Small intestine (tissue), 7 donors: ENCODE data around the gene SPRED2. TPM values are rescaled to one million over a fixed set of nuclear protein-coding genes. Genes with fewer than 3 reads are reported as not detected.

Experiments used
- DNase-seq, 2 donors: peaks; one replicate each; pipeline versions ENCODE4 v3.0.0 to v3.0.0-alpha.2; 2013
- FAIRE-seq: peaks from 2 replicates; lab custom pipeline; 2012; peaks lifted over from hg19 to GRCh38; lab: Jason Lieb, UNC
- H3K27ac ChIP-seq, 3 donors: one replicate each; pipeline ENCODE4 v1.5.1; 2013; ENCODE audit warnings: low read length in 2 of 3, mild to moderate bottlenecking in 2 of 3, control low read depth in 1 of 3, inconsistent platforms in 1 of 3, low read depth in 1 of 3, moderate library complexity in 1 of 3
- H3K27me3 ChIP-seq, 3 donors: one replicate each; pipeline ENCODE4 v1.6.1; 2013; ENCODE audit warnings: low read length in 3 of 3, inconsistent platforms in 1 of 3; ENCODE audit not compliant: control insufficient read depth in 3 of 3, insufficient read depth in 3 of 3
- H3K36me3 ChIP-seq, 3 donors: one replicate each; pipeline ENCODE4 v1.6.1; 2013; ENCODE audit warnings: low read length in 3 of 3, inconsistent platforms in 1 of 3, low read depth in 1 of 3, mild to moderate bottlenecking in 1 of 3, moderate library complexity in 1 of 3; ENCODE audit not compliant: control insufficient read depth in 3 of 3, insufficient read depth in 2 of 3
- H3K4me1 ChIP-seq, 3 donors: one replicate each; pipeline ENCODE4 v1.6.1; 2013; ENCODE audit warnings: low read length in 2 of 3, inconsistent platforms in 1 of 3, low read depth in 1 of 3, mild to moderate bottlenecking in 1 of 3, moderate library complexity in 1 of 3; ENCODE audit not compliant: control insufficient read depth in 3 of 3, insufficient read depth in 2 of 3
- H3K4me3 ChIP-seq, 3 donors: one replicate each; pipeline ENCODE4 v1.5.1; 2013; ENCODE audit warnings: low read length in 3 of 3, control low read depth in 1 of 3, inconsistent platforms in 1 of 3, low read depth in 1 of 3, mild to moderate bottlenecking in 1 of 3, moderate library complexity in 1 of 3
- H3K9me3 ChIP-seq, 2 donors: one replicate each; pipeline ENCODE4 v1.6.1; 2013; ENCODE audit warnings: low read depth in 1 of 2, low read length in 1 of 2; ENCODE audit not compliant: control insufficient read depth in 2 of 2, insufficient read depth in 1 of 2
- WGBS, 3 donors: extraction: QIAGEN DNeasy Blood & Tissue Kit; methylation state at CpG; one replicate each; pipeline ENCODE4 v1.1.7; 2013; 5-methylcytosine and 5-hydroxymethylcytosine counted together
- polyA plus RNA-seq, 4 donors: library from polyadenylated mRNA; stranded (reverse) in 3 of 4; unstranded in 1 of 4; fragments of 200-250 nt in 3 of 4; fragments of 120-200 nt in 1 of 4; gene quantifications; one replicate each; pipeline versions ENCODE4 v1.2.1 to v1.2.3, GENCODE V29; 2013
- donor health status: healthy with polysubstance abuse.
- donor health status: control.
- donor health status: control.
- donor health status: Bipolar disorder and iron deficiency.
- donor health status: healthy.

Gene SPRED2
- polyA plus RNA-seq, 4 donors: 10.7 to 26.3 (median 19.1) TPM

- Histone ChIP-seq H3K4me3 (no peak overlapping the region), H3K36me3 (peaks cover 0 to 22% (median 18%) of the 10 kb centered on the region in 3 donors), H3K9me3 (no peaks in the 10 kb centered on the region), H3K27me3 (no peaks in the 10 kb centered on the region), H3K4me1 (no peaks in the 10 kb centered on the region), H3K27ac (no peak overlapping the region)
- FAIRE-seq (no peak), DNase-seq (no peak)
These were observed 166.7 kb downstream of the SPRED2 start for GRCh38 chr2:65265671-65266045.

DNA sequence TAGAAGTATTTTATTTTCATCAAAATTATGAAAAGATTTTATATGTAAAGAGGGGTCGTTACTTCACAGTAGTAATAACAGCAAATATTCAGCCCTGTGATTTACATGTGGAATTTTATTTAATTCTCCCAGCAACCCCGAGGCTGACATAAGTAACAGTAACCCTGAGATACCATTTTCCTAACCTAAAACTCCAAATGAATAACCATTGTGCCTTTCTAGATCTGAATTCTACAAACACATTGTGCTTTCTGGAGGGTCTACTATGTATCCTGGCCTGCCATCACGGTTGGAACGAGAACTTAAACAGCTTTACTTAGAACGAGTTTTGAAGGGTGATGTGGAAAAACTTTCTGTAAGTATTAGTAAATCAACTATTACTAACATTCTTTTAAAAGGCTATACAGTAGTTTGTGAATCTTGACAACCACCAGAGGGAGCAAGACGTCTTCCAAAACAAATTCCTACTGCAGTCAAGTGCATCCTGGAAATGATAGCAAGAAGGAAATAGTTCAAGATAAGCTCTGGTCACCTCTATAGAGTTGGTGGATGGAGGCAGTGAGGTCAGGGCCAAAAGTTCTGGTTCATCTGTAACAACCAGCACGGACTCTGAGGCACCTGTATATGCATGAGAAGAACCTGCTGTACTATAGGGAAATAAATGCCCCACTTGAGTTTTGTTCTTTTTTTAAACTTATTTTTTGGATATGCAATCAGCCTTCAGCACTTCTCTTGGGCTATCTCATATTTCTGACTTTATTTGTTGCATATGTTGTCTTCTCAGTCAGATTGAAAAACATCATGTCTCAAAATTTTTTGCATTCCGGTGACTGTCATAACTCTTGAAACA is 167.4 kb downstream of the SPRED2 start:
- H3K36me3 ChIP-seq: peaks cover 0 to 25% (median 18%) of the 10 kb centered on the region in 3 donors
- no peak for FAIRE-seq

GRCh38 chr2:65263986-65264385 is 168.4 kb downstream of the SPRED2 start:
- Histone ChIP-seq H3K27me3 (no peaks in the 10 kb centered on the region), H3K4me3 (no peak overlapping the region), H3K4me1 (no peaks in the 10 kb centered on the region), H3K36me3 (peaks cover 3 to 30% (median 18%) of the 10 kb centered on the region in 3 donors), H3K27ac (no peak overlapping the region), H3K9me3 (no peaks in the 10 kb centered on the region)
- WGBS, 3 donors: 80 to 95% (median 91%) methylated on average over 7 of the region's 7 CpGs
- FAIRE-seq: no peak
- DNase-seq: no peak

More for the DNA sequence above, 167.4 kb downstream of the SPRED2 start:
- no peaks in the 10 kb centered on the region for H3K9me3 ChIP-seq
- H3K27me3 ChIP-seq: no peaks in the 10 kb centered on the region
- peak; percentile 85 to 86 for DNase-seq
- H3K4me3 ChIP-seq: no peak overlapping the region
- no peaks in the 10 kb centered on the region for H3K4me1 ChIP-seq
- WGBS, 3 donors: 46 to 49% (median 48%) methylated on average over 8 of the region's 8 CpGs
- H3K27ac ChIP-seq: no peak overlapping the region

GRCh38 chr2:65263262-65263661 is 169.1 kb downstream of the SPRED2 start:
- Histone ChIP-seq H3K4me3 (no peak overlapping the region), H3K9me3 (no peaks in the 10 kb centered on the region), H3K4me1 (no peaks in the 10 kb centered on the region), H3K36me3 (peaks cover 3 to 34% (median 16%) of the 10 kb centered on the region in 3 donors), H3K27me3 (no peaks in the 10 kb centered on the region), H3K27ac (no peak overlapping the region)
- 89 to 98% (median 94%) methylated on average over 1 of the region's 1 CpG for WGBS, 3 donors
- FAIRE-seq (no peak), DNase-seq (no peak)

DNA sequence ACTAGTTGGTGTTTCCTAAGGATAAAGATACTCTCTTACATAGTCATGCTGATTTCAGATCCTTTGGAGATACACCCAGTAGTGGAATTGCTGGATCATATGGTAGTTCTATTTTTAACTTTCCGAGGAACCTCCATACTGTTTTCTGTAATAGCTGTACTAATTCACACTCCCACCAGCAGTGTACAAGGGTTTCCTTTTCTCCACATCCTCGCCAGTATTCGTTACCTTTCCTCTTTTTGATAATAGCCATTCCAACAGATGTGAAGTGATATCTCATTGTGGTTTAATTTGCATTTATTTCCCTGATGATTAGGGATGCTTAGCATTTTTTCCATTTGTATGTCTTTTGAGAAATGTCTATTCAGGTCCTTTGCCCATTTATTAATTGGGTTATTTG is 170.7 kb downstream of the SPRED2 start:
- H3K9me3 ChIP-seq: no peaks in the 10 kb centered on the region
- H3K4me3 ChIP-seq: no peak overlapping the region
- FAIRE-seq: no peak
- 88 to 90% (median 89%) methylated on average over 3 of the region's 3 CpGs for WGBS, 3 donors
- peaks cover 3 to 34% (median 13%) of the 10 kb centered on the region in 3 donors for H3K36me3 ChIP-seq
- DNase-seq: no peak
- no peaks in the 10 kb centered on the region for H3K27me3 ChIP-seq
- no peak overlapping the region for H3K27ac ChIP-seq
- H3K4me1 ChIP-seq: no peaks in the 10 kb centered on the region

Other genes starting within 250 kb of the SPRED2 start
- gene ACTR2, start 204.8 kb downstream of the SPRED2 start, polyA plus RNA-seq: 100 to 1,000 TPM in 2 of 4 donors, 10 to 100 TPM in 2; 76.7 to 185 (median 101) TPM